K562 (cell line): ENCODE measurements around the gene POLR2L. TPM values are rescaled to one million over a fixed set of nuclear protein-coding genes. Genes with fewer than 3 reads are reported as not detected.

Experiments
- CREB5 ChIP-seq: fragments of 250-450 bp; sonication (Bioruptor Pico); IDR thresholded peaks from 2 replicates; pipeline ENCODE4 v1.5.0; 2020; ENCODE audit warnings: mild to moderate bottlenecking
- EGR1 ChIP-seq: fragments of 450-650 bp; conservative IDR thresholded peaks from 2 replicates; pipeline ENCODE4 v1.6.1; 2017; ENCODE audit warnings: mild to moderate bottlenecking
- EP400 ChIP-seq: fragments of 450-650 bp; IDR thresholded peaks from 2 replicates; pipeline ENCODE4 v1.6.1; 2017; ENCODE audit warnings: antibody characterized with exemption, mild to moderate bottlenecking, moderate library complexity
- FOXK1 ChIP-seq: sonication (generic); formaldehyde crosslinking; IDR thresholded peaks from 2 replicates; pipeline ENCODE4 v1.8.0; 2022; ENCODE audit warnings: missing genetic modification reagents, mild to moderate bottlenecking, borderline replicate concordance
- HCFC1 ChIP-seq: IDR thresholded peaks from 2 replicates; pipeline ENCODE4 v1.6.1; 2012; ENCODE audit warnings: low read depth, low read length, improper control_type of control experiment
- HMGN3 ChIP-seq: IDR thresholded peaks from 2 replicates; pipeline ENCODE4 v1.6.1; 2011; ENCODE audit warnings: borderline replicate concordance, low read depth, mild to moderate bottlenecking, mixed read lengths, low read length; ENCODE audit not compliant: insufficient read length; ENCODE audit errors: extremely low read depth
- NFE2L1 ChIP-seq: fragments of 450-650 bp; IDR thresholded peaks from 2 replicates; pipeline ENCODE4 v1.6.1; 2016; ENCODE audit warnings: missing genetic modification characterization, low read depth, mild to moderate bottlenecking, missing compliant biosample characterization, moderate library complexity, borderline replicate concordance
- PBX2 ChIP-seq, 2 experiments: IDR thresholded peaks in 1 of 2; conservative IDR thresholded peaks in 1 of 2; 2 replicates each; pipeline ENCODE4 v1.6.1; 2016; ENCODE audit warnings: low read depth in 2 of 2, mild to moderate bottlenecking in 1 of 2, missing compliant biosample characterization in 1 of 2, missing genetic modification characterization in 1 of 2, moderate library complexity in 1 of 2
- RAD51 ChIP-seq: fragments of 450-650 bp; IDR thresholded peaks from 2 replicates; pipeline ENCODE4 v1.7.1; 2016; ENCODE audit warnings: low read depth, mild to moderate bottlenecking, borderline replicate concordance
- RFX5 ChIP-seq: IDR thresholded peaks from 2 replicates; pipeline ENCODE4 v1.6.1; 2011; ENCODE audit warnings: low read depth, mild to moderate bottlenecking, improper control_type of control experiment, low read length
- RHOXF2B ChIP-seq: fragments of 250-450 bp; sonication (Bioruptor Pico); conservative IDR thresholded peaks from 2 replicates; pipeline ENCODE4 v1.5.1; 2021
- ZNF217 ChIP-seq: sonication (generic); formaldehyde crosslinking; IDR thresholded peaks from 2 replicates; pipeline ENCODE4 v1.8.0; 2022; ENCODE audit warnings: mild to moderate bottlenecking, missing genetic modification reagents
- ZNF232 ChIP-seq: sonication (generic); formaldehyde crosslinking; IDR thresholded peaks from 2 replicates; pipeline ENCODE4 v1.8.0; 2022; ENCODE audit warnings: mild to moderate bottlenecking, missing genetic modification reagents
- ZNF384 ChIP-seq: IDR thresholded peaks from 2 replicates; pipeline ENCODE4 v1.6.1; 2012; ENCODE audit warnings: low read depth, low read length, improper control_type of control experiment
- ZNF583 ChIP-seq: fragments of 250-450 bp; sonication (Bioruptor Pico); IDR thresholded peaks from 2 replicates; pipeline ENCODE4 v1.4.0; 2020
- ZNF639 ChIP-seq, 2 experiments: fragments of 200-800 bp in 1 of 2; sonication (Bioruptor generic) in 1 of 2; sonication (generic) in 1 of 2; formaldehyde crosslinking in 1 of 2; IDR thresholded peaks in 1 of 2; conservative IDR thresholded peaks in 1 of 2; 2 replicates each; pipeline versions ENCODE4 v1.5.0 to v1.6.1; 2016 to 2020; ENCODE audit warnings: missing compliant biosample characterization in 1 of 2, missing genetic modification characterization in 1 of 2, missing genetic modification reagents in 1 of 2
- ZNF644 ChIP-seq: fragments of 200-800 bp; sonication (Bioruptor generic); IDR thresholded peaks from 2 replicates; pipeline ENCODE4 v1.6.1; 2016; ENCODE audit warnings: low read depth, missing genetic modification characterization, missing compliant biosample characterization
- ZNF655 ChIP-seq: fragments of 250-450 bp; sonication (Bioruptor Pico); IDR thresholded peaks from 2 replicates; pipeline ENCODE4 v1.5.0; 2021
- ZNF695 ChIP-seq: fragments of 450-650 bp; formaldehyde crosslinking; IDR thresholded peaks from 2 replicates; pipeline ENCODE4 v1.4.0; 2020; ENCODE audit warnings: mild to moderate bottlenecking, moderate library complexity
- ZNF696 ChIP-seq: fragments of 250-450 bp; sonication (Bioruptor Pico); conservative IDR thresholded peaks from 2 replicates; pipeline ENCODE4 v1.4.0; 2020; ENCODE audit warnings: mild to moderate bottlenecking, moderate library complexity
- ZNF778 ChIP-seq: fragments of 450-650 bp; formaldehyde crosslinking; IDR thresholded peaks from 2 replicates; pipeline ENCODE4 v1.4.0; 2020; ENCODE audit warnings: mild to moderate bottlenecking, moderate library complexity
- polyA plus RNA-seq, 8 experiments: library from polyadenylated mRNA; depleted of rRNA in 4 of 8; stranded (reverse) in 5 of 8; unstranded in 3 of 8; fragments of >200 nt; fragmentation: Nextera tagmentation in 2 of 8; fragmentation: Illumina TruSeq in 1 of 8; extraction: Ambion mirVana in 2 of 8; extraction: Trizol in 1 of 8; gene quantifications; 2 replicates each; pipeline versions ENCODE4 v1.2.1 to v1.2.3, GENCODE V29; 2011 to 2014; ENCODE audit warnings: inconsistent platforms in 1 of 8, missing spikeins in 1 of 8
- total RNA-seq, 7 experiments: library from RNA; depleted of rRNA in 6 of 7; stranded (reverse); fragments of >200 nt in 6 of 7; fragmentation: Illumina TruSeq in 2 of 7; extraction: Trizol in 2 of 7; gene quantifications; 2 replicates each; pipeline versions ENCODE4 v1.2.1 to v1.2.3, GENCODE V29; 2011 to 2021; ENCODE audit warnings: low replicate concordance in 1 of 7

POLR2L gene
- total and polyA plus RNA-seq, 9 of the 15 experiments (the other 6 are each of a cell fraction or from before 2014, with no cell fraction given): 38.3 to 688 (median 108) TPM

- TF ChIP-seq FOXK1 (CRISPR knock-in tag): no peak
- TF ChIP-seq RHOXF2B (CRISPR knock-in tag): no peak
- no peak for TF ChIP-seq RFX5
- TF ChIP-seq ZNF655 (CRISPR knock-in tag): no peak
- no peak for TF ChIP-seq PBX2 (CRISPR knock-in tag; IDR thresholded peaks at IDR 0.05; ENCODE audit: low read depth)
- no peak for TF ChIP-seq PBX2 (tag; conservative IDR thresholded peaks at IDR 0.05; ENCODE audit: low read depth)
- no peak for TF ChIP-seq ZNF778 (CRISPR knock-in tag)
- no peak for TF ChIP-seq ZNF217 (CRISPR knock-in tag)
- no peak for TF ChIP-seq ZNF384
- no peak for TF ChIP-seq EGR1
- peak; percentile 93 for TF ChIP-seq EP400
- TF ChIP-seq ZNF644 (tag): no peak
- TF ChIP-seq HMGN3: peak; percentile 62
- no peak for TF ChIP-seq ZNF232
- TF ChIP-seq HCFC1: no peak
- no peak for TF ChIP-seq ZNF639 (CRISPR knock-in tag; conservative IDR thresholded peaks at IDR 0.05 in 1 of 2, IDR thresholded peaks at IDR 0.05 in 1 of 2)
- no peak; the same call in 1 of the 2 replicates for TF ChIP-seq ZNF583 (CRISPR knock-in tag)
- no peak for TF ChIP-seq ZNF695
- TF ChIP-seq NFE2L1: no peak
- no peak for TF ChIP-seq ZNF696 (CRISPR knock-in tag)
- no peak for TF ChIP-seq RAD51
- TF ChIP-seq CREB5: no peak
These were observed 15.0 kb downstream of the POLR2L start (continued) for GRCh38 chr11:827146-827896.
